B cell (primary cell): ENCODE measurements around the gene DNAJC15. TPM values are rescaled to one million over a fixed set of nuclear protein-coding genes. Genes with fewer than 3 reads are reported as not detected.

Source experiments
- ATAC-seq: fragments of 200-7000 bp; cut with Tn5 transposase; one replicate; pipeline ENCODE4 v1.10.0; 2021; ENCODE audit warnings: low read depth, mild to moderate bottlenecking, moderate number of reproducible peaks, moderate library complexity
- CTCF ChIA-PET: fragments of 350-600 bp; sonication (Branson Sonifier 250); formaldehyde crosslinking; loops from one replicate; lab custom pipeline; 2021; ENCODE audit warnings: antibody characterized with exemption, inconsistent platforms; lab: Charles Lee
- POLR2A ChIA-PET: fragments of 350-600 bp; sonication (Branson Sonifier 250); formaldehyde crosslinking; loops from one replicate; lab custom pipeline; 2021; ENCODE audit warnings: antibody characterized with exemption; lab: Charles Lee
- DNase-seq: peaks from one replicate; pipeline ENCODE4 v3.0.0; 2013
- H2AFZ ChIP-seq: 2 replicates; pipeline ENCODE4 v1.6.1; 2012; ENCODE audit warnings: mild to moderate bottlenecking, low read depth, low read length; ENCODE audit not compliant: insufficient read depth, poor library complexity, severe bottlenecking
- H3K27ac ChIP-seq, 2 donors: 1 replicate in 1 of 2; 2 replicates in 1 of 2; pipeline ENCODE4 v1.5.1; 2012 to 2013; ENCODE audit warnings: low read length in 2 of 2, mild to moderate bottlenecking in 2 of 2, moderate library complexity in 1 of 2
- H3K27me3 ChIP-seq, 4 experiments: fragments of 200-600 bp in 1 of 4; sonication (generic) in 1 of 4; replicated peaks in 1 of 4; 1 replicate in 2 of 4; 2 replicates in 2 of 4; pipeline versions ENCODE4 v1.6.1 to v1.7.0; 2013 to 2016; ENCODE audit warnings: low read length in 3 of 4, mild to moderate bottlenecking in 2 of 4, mixed read lengths in 1 of 4, moderate library complexity in 1 of 4; ENCODE audit not compliant: insufficient read depth in 4 of 4, control insufficient read depth in 3 of 4; ENCODE audit errors: control extremely low read depth in 1 of 4
- H3K36me3 ChIP-seq, 2 experiments: replicated peaks in 1 of 2; 1 replicate in 1 of 2; 2 replicates in 1 of 2; pipeline versions ENCODE4 v1.6.1 to v1.7.1; 2013; ENCODE audit warnings: low read length in 1 of 2; ENCODE audit not compliant: insufficient read depth in 2 of 2, control insufficient read depth in 1 of 2; ENCODE audit errors: control extremely low read depth in 1 of 2, extremely low read depth in 1 of 2
- H3K4me1 ChIP-seq, 2 donors: fragments of 200-600 bp in 1 of 2; sonication (generic) in 1 of 2; 1 replicate in 1 of 2; 2 replicates in 1 of 2; pipeline versions ENCODE4 v1.5.1 to v1.6.1; 2013 to 2017; ENCODE audit warnings: low read length in 2 of 2; ENCODE audit not compliant: control insufficient read depth in 2 of 2, insufficient read depth in 2 of 2
- H3K4me2 ChIP-seq: replicated peaks from 2 replicates; pipeline ENCODE3; 2012; ENCODE audit warnings: mild to moderate bottlenecking, low read depth, low read length; ENCODE audit not compliant: poor library complexity, severe bottlenecking
- H3K4me3 ChIP-seq, 5 experiments: fragments of 200-600 bp in 1 of 5; sonication (generic) in 1 of 5; 1 replicate in 3 of 5; 2 replicates in 2 of 5; pipeline versions ENCODE4 v1.5.1 to v1.7.0; 2011 to 2016; ENCODE audit warnings: low read length in 4 of 5, mild to moderate bottlenecking in 4 of 5, low read depth in 2 of 5, control low read depth in 1 of 5, moderate library complexity in 1 of 5; ENCODE audit not compliant: insufficient read depth in 1 of 5; ENCODE audit errors: control extremely low read depth in 1 of 5, extremely low read depth in 1 of 5
- H3K79me2 ChIP-seq: fragments of 200-600 bp; sonication (generic); one replicate; pipeline ENCODE4 v1.6.0; 2016; ENCODE audit warnings: low read length; ENCODE audit not compliant: control insufficient read depth, insufficient read depth
- H3K9ac ChIP-seq: fragments of 200-600 bp; sonication (generic); 2 replicates; pipeline ENCODE4 v1.6.1; 2017; ENCODE audit warnings: mild to moderate bottlenecking, low read length, moderate library complexity
- H3K9me3 ChIP-seq, 3 donors: one replicate each; pipeline versions ENCODE4 v1.6.1 to v1.7.1; 2013; ENCODE audit warnings: low read length in 2 of 3; ENCODE audit not compliant: control insufficient read depth in 2 of 3, insufficient read depth in 1 of 3; ENCODE audit errors: control extremely low read depth in 1 of 3
- H4K20me1 ChIP-seq: 2 replicates; pipeline ENCODE4 v1.6.0; 2012; ENCODE audit warnings: mild to moderate bottlenecking, low read length; ENCODE audit not compliant: insufficient read depth, control insufficient read depth, poor library complexity, severe bottlenecking
- H3K27ac Mint-ChIP-seq: one replicate; pipeline ENCODE4 v1.8.0; 2021; ENCODE audit warnings: mixed read lengths
- H3K27me3 Mint-ChIP-seq: one replicate; pipeline ENCODE4 v1.8.0; 2021; ENCODE audit warnings: mixed read lengths
- H3K4me1 Mint-ChIP-seq: one replicate; pipeline ENCODE4 v1.8.0; 2021; ENCODE audit warnings: mixed read lengths
- H3K4me3 Mint-ChIP-seq: one replicate; pipeline ENCODE4 v1.8.0; 2021; ENCODE audit warnings: mixed read lengths
- H3K9me3 Mint-ChIP-seq: one replicate; pipeline ENCODE4 v1.8.0; 2022; ENCODE audit warnings: mixed read lengths; ENCODE audit not compliant: insufficient read depth
- EZH2 ChIP-seq: IDR thresholded peaks from 2 replicates; pipeline ENCODE4 v1.6.1; 2012; ENCODE audit warnings: borderline replicate concordance, low read depth, mild to moderate bottlenecking, moderate library complexity, low read length; ENCODE audit not compliant: insufficient read depth, poor library complexity, severe bottlenecking
- WGBS: methylation state at CpG from one replicate; pipeline ENCODE4 v1.1.5; 2013; ENCODE audit warnings: missing lambda C conversion rate; ENCODE audit not compliant: insufficient coverage; 5-methylcytosine and 5-hydroxymethylcytosine counted together
- intact Hi-C: fragments of 100-400 bp; cut with micrococcal nuclease; formaldehyde crosslinking; loops from one replicate; pipeline ENCODE4 v1.10.0; 2022
- polyA plus RNA-seq: library from polyadenylated mRNA; depleted of rRNA; stranded (reverse); fragments of >200 nt; gene quantifications from 2 replicates; pipeline ENCODE4 v1.2.3, GENCODE V29; 2012
- total RNA-seq, 2 donors: library from RNA; stranded (reverse); fragments of 120-200 nt in 1 of 2; gene quantifications; 1 replicate in 1 of 2; 2 replicates in 1 of 2; pipeline versions ENCODE4 v1.2.3 to v1.2.4, GENCODE V29; 2013 to 2022
- TF ChIP-seq, protein P1 (sequence below): fragments of 200-600 bp; IDR thresholded peaks from one replicate; pipeline ENCODE4 v1.8.0; 2022; ENCODE audit warnings: antibody characterized with exemption, mild to moderate bottlenecking

The DNAJC15 gene
- total and polyA plus RNA-seq, 2 donors (not counting 1 experiment from before 2014, with no cell fraction given): 11.5 to 15.2 TPM

DNA sequence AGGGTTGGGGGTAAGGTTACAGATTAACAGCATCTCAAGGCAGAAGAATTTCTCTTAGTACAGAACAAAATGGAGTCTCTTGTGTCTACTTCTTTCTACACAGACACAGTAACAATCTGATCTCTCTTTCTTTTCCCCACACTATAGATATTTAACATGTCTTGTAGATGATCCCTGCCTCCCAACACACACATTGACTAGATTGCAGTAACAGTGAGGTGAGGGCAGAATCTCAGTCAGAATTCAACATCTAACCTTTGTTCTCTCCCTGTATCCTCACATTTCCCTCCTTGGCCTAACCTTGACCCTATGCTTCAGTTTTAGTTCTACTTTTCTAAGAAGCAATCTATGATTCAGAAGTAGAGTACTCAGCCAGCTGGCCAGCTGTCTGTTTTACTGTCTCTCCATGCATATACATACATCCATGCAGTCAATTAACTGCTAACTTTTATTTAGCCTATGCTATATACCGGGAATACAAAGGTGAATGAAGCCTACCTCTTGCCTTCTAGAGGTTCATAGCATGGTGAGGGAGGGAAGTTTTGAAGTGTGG lies 18.1 kb downstream of the DNAJC15 start:
- TF ChIP-seq, protein P1, sequence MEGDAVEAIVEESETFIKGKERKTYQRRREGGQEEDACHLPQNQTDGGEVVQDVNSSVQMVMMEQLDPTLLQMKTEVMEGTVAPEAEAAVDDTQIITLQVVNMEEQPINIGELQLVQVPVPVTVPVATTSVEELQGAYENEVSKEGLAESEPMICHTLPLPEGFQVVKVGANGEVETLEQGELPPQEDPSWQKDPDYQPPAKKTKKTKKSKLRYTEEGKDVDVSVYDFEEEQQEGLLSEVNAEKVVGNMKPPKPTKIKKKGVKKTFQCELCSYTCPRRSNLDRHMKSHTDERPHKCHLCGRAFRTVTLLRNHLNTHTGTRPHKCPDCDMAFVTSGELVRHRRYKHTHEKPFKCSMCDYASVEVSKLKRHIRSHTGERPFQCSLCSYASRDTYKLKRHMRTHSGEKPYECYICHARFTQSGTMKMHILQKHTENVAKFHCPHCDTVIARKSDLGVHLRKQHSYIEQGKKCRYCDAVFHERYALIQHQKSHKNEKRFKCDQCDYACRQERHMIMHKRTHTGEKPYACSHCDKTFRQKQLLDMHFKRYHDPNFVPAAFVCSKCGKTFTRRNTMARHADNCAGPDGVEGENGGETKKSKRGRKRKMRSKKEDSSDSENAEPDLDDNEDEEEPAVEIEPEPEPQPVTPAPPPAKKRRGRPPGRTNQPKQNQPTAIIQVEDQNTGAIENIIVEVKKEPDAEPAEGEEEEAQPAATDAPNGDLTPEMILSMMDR: no peak
- no peak for TF ChIP-seq EZH2
- H3K27me3 ChIP-seq: no peaks in the 10 kb centered on the region
- DNase-seq (no peak), ATAC-seq (peak; percentile 24)
- H3K4me2 ChIP-seq: peak overlapping the region; percentile 40
- H3K4me3 Mint-ChIP-seq: peak overlapping the region; percentile 52
- no peak overlapping the region for H3K9ac ChIP-seq
- CTCF ChIA-PET: no interaction called here
- intact Hi-C loops: loop anchor here (10.0 kb wide), 1 partner anchor 767 kb away; the partner anchor contains the start of gene AKAP11
- peaks cover 93% of the 10 kb centered on the region for H3K79me2 ChIP-seq
- H3K4me3 ChIP-seq: no peak overlapping the region
- WGBS: no CpG with 5 or more reads among the region's 1 CpG
- peaks cover 71% of the 10 kb centered on the region for H3K4me1 Mint-ChIP-seq
- peak overlapping the region; percentile 34 for H2AFZ ChIP-seq
- H3K9me3 ChIP-seq: peaks cover 0 to under 1% (median 0%) of the 10 kb centered on the region in 3 donors
- H3K36me3 ChIP-seq: peaks cover 1 to 14% of the 10 kb centered on the region in 2 experiments
- H3K27ac ChIP-seq: peak overlapping the region in 1 of 2 donors; percentile 38
- H3K27ac Mint-ChIP-seq: peak overlapping the region; percentile 83
- no peaks in the 10 kb centered on the region for H3K27me3 Mint-ChIP-seq
- POLR2A ChIA-PET: no interaction called here
- H3K9me3 Mint-ChIP-seq: no peaks in the 10 kb centered on the region
- H4K20me1 ChIP-seq: peaks cover 7% of the 10 kb centered on the region
- peaks cover 50 to 55% of the 10 kb centered on the region in 2 donors for H3K4me1 ChIP-seq

DNA sequence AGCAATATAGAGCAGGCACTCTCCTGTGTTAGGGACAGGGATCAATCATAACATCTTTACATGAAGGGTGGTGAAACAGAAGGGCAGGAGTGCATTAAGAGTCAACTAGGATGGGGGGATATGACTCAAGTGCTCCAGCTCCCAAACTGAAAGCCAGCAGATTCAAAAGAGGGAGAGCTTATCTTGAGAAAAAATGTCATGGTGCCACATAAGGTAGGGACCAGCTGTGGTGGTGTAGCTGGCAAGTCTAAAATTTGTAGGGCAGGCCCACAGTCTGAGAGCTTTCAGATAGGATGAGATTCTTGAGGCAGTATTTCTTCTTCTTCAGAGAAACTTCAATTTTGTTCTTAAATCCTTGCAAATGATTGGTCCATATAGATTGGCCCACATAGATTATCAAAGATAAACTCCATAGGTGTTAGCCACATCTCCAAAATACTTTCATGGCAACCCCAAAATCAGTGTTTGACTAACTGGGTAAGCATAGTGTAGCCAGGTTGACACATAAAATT lies 19.1 kb downstream of the DNAJC15 start:
- no peak overlapping the region for H2AFZ ChIP-seq
- Mint-ChIP-seq H3K27me3 (no peaks in the 10 kb centered on the region), H3K4me1 (peaks cover 77% of the 10 kb centered on the region), H3K4me3 (no peak overlapping the region), H3K27ac (peak overlapping the region; percentile 2), H3K9me3 (no peaks in the 10 kb centered on the region)
- H3K4me1 ChIP-seq: peaks cover 55 to 62% of the 10 kb centered on the region in 2 donors
- TF ChIP-seq, protein P1: no peak
- no peak for TF ChIP-seq EZH2
- peaks cover 0 to 5% (median 0%) of the 10 kb centered on the region in 3 donors for H3K9me3 ChIP-seq
- H3K27me3 ChIP-seq: no peaks in the 10 kb centered on the region
- DNase-seq: no peak
- no peak for ATAC-seq
- H3K27ac ChIP-seq: peak overlapping the region in 1 of 2 donors; percentile 59
- H4K20me1 ChIP-seq: no peaks in the 10 kb centered on the region
- POLR2A ChIA-PET: no interaction called here
- H3K4me2 ChIP-seq: peak overlapping the region; percentile 26
- peaks cover 1 to 6% of the 10 kb centered on the region in 2 experiments for H3K36me3 ChIP-seq
- CTCF ChIA-PET: interaction anchor here (0.7 to 0.9 kb wide), 2 partner anchors 73 to 90 kb away, joined by 3 read pairs; no protein-coding TSS in a partner anchor
- peaks cover 93% of the 10 kb centered on the region for H3K79me2 ChIP-seq
- no peak overlapping the region for H3K9ac ChIP-seq
- intact Hi-C loops: loop anchor here (10.0 kb wide), 1 partner anchor 768 kb away; the partner anchor contains the start of gene AKAP11
- H3K4me3 ChIP-seq: no peak overlapping the region
